COLO668 (cell line): ENCODE measurements around the gene SBF2.
A peak's percentile ranks its signal among the peaks of the same experiment; 100 is the strongest.

ENCODE experiments used
- DNase-seq: peaks from one replicate; lab custom pipeline; 2025; ENCODE audit not compliant: unreplicated experiment; lab: John Stamatoyannopoulos, UW

The SBF2 gene

DNA sequence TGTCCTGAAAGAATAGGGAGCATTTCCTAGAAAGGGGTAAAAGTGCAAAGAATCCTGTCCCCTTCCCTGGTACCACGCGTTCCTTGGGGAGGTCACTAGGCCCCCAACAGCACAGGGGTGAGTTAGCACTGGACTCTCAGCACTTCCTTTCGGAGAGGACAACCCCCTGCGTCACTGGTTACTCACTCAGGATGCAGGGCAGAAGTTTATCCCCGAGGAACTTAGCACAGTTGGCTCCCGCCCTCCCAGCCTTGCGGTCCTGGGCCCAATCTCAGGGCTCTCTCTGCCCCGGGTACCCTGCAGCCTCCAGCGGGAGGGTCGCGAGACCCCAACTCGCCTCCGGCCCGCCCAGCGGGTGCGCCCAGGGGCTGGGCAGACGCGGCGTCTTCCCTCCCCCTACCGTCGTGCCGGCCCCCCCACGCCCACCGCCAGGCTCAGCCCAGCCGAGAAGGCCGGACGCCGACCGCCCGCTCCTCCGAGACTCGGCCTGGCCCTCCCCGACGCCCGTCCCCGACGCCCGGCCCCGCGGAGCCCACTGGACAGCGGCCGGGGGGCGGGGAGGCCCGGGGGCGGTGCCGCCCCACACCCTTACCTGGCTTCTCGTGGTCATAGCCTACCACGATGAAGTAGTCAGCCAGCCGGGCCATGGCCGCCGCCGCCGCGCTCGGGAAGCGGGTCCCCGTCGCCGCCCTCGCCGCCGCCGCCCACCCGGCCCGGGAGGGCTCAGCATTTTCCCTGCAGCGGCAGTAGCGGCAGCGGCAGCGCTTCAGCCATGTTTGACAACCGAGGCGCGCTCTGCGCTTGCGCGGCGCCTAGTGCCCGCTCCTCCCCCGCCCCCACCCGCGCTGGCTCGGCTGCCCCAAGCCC is at the start of gene SBF2:
SBF2 (minus strand) TSS at position 797 of the 867 bp plus-strand sequence; CDS start at position 647, 150 bp downstream.
- peak; percentile 84 for DNase-seq

DNA sequence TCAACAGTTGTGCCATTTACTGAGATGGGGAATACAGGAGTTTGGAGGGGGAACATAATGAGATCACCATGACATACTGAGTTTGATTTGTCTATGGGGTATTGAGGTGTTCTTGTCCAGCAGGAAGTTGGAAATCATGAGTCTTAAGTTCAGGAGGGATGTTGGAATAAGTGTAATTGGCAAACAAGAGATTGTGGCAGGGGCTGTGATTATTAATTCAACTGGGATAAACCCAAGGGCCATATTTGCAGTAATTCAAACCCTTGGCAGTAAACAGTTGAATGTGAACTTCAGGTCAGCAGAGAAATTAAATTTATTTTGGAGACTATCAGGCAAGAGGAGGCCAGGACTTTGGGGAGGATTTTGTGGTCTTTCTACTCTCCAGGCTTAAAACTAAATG is 44.3 kb upstream of the SBF2 start:
- DNase-seq = no peak

DNA sequence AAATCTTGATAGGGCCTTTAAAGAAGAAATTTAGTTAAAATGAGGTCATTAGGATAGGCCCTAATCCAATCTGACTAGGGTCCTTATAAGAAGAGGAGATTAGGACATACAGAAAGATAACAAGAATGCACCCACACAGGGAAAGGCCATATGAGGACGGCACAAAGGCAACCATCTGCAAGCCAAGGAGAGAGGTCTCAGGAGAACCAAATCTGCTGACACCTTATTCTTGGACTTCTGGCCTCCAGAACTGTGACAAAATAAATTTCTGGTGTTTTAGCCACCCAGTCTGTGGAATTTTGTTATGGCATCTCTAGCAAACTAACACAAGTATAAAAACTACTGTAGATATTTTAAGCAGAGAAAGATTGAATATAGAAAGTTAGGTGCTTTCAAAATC is 39.5 kb upstream of the SBF2 start:
- no peak for DNase-seq

DNA sequence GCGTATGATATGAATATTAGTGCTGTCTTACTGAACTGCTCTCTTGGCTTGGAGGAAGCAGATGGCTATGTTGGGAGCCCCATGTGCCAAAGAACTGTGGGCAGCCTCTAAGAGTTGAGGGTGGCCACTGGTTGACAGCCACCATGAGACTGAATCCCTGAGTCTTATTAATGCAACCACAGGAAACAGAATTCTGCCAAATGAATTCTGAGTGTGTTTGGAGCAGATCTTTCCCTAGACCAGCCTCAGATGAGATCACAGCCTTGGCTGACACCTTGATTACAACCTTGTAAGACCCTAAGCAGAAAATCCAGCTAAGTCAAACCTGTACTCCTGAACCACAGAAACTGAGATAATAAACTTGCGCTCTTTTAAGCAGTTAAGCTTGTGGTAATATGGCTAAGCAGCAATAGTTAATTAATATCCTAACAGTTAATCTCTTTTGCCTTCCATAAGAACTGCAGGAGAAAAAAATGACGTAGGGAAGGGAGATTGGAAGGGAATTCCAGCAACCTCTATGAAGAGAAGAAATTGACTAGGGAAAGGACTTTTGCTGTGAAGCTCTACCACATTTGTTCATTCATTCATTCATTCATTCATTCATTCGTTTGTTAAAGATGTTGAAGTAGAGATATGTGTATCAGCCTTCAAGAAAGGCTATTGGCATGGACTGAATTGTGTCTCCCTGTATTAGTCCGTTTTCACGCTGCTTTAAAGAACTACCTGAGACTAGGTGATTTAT is 37.7 kb upstream of the SBF2 start:
- no peak for DNase-seq

DNA sequence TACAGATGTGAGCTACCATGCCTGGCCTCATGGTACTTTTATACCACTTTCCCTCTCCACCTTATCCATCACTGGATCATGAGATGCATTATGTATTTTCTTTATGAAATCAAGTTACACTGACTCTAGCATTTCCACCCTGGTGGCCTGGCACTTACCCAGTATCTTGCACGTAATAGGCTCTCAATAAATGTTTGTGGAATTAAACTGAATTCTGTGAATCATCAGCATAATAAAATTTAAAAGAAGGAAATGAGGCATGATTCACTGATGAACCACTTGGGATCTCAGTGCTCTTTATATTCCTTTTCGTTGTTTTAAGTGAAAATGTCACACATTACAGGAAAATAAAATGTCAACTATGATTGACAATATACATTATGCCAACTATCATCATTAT is 35.9 kb upstream of the SBF2 start:
- DNase-seq = no peak

DNA sequence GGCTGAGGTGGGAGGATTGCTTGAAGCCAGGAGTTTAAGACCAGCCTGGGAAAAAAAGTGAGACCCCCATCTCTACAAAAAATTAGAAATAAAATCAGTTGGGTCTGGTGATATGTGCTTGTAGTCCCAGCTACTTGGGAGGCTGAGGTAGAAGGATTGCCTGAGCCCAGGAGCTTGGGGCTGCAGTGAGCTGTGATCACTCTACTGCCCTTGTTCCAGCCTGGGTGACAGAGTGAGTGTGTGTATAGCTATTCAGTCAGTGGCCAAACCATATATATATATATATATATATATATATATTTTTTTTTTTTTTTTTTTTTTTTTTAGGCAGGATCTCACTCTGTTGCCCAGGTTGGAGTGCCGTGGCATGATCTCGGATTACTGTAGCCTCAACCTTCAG is 35.3 kb upstream of the SBF2 start:
- DNase-seq = no peak

DNA sequence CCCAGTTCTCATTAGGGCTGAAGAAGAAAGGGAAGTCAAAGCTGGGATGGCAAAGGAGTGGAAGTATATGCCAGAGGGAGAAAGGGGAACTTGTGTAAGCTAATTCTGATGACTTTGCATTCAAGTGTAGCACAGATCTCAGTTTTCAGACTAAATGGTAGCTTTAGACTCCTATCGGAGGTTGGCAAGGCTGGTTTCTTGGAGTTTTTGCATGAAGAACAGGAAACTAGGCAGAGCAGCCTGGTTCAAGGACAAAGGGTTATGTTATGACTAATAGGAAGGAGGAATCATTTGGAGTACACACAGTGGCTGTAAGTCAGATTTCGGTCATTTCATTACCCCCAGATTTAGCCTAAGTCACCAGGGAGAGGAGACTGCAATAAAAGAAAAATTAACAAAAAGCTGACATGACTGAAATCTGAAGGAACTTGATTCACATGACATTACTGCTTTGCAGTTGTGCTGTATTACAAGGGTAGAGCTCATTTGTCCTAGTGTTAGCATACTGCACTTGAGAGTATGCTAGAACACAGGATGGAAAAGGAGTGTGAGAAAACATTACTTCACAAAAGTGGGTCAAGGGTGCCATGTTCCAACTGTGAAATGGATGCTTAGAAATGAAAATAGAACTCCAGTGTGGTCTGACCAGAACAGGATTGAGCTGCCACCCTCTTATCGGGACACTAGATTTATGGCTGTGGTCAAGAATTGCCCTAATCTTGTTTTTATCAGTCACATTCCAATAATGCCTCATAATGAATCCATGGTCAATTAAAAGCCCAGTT is 34.5 kb upstream of the SBF2 start:
- no peak for DNase-seq

DNA sequence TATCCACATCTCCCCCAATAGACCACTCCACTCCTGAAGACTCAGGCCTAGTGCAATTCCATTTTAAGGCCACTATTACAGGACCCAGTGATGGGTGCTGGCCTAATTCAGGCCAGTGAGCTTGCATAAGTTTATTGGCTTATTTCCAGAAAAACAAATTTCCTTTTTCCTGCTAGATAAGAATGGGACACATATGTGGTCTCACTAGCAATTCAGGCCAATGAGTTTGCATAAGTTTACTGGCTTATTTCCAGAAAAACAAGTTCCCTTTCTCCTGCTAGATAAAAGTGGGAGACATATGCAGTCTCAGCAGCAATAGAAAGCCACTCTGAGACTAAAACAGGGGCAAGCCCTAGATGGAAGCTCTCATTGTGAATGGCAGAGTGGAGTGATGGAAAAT is 33.2 kb upstream of the SBF2 start:
- no peak for DNase-seq

DNA sequence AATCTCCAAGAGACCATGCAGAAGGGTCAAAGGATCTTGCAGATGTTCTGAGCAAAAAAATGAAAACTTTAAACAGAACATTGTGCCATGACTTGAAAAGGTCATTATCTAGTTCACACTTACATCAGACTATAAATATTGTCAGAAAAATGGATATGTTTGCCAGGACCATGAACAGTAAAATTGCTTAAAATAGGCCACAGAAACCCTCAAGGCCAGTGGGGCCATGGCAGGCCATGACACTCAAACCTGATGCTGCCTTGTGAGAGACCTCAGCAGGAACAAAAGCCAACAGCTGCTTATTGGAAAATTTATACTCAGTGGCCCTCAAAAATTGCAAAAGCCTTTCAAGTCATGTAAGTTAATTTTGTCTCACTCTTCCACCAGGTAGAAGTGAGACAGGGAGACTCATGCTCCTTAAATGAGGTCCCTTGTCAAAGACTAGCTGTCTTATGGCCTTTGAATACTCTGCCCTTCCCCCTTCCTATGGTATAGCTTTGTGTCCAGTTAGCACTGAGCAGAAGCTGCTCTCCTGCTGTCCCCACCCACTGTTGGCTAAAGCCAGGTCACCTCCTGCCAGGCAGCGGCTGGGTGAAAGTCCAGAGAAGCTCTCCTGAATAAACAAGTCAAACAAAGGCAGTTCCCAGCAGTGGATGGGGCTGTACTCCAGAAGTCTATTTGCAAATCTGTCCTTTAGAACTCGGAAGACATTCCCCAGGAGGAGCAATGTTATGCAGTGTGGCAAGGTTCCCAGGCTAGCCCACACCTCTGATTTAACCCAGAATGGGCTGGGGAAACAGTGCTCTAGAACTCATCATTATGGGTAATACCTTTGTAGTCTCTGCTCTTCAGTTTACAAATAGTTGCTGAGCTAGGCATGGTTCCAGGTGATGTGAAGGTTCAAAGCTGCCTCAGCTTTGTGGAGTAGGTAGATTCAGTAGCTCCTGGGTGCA is 32.3 kb upstream of the SBF2 start:
- peak; percentile 51 for DNase-seq

DNA sequence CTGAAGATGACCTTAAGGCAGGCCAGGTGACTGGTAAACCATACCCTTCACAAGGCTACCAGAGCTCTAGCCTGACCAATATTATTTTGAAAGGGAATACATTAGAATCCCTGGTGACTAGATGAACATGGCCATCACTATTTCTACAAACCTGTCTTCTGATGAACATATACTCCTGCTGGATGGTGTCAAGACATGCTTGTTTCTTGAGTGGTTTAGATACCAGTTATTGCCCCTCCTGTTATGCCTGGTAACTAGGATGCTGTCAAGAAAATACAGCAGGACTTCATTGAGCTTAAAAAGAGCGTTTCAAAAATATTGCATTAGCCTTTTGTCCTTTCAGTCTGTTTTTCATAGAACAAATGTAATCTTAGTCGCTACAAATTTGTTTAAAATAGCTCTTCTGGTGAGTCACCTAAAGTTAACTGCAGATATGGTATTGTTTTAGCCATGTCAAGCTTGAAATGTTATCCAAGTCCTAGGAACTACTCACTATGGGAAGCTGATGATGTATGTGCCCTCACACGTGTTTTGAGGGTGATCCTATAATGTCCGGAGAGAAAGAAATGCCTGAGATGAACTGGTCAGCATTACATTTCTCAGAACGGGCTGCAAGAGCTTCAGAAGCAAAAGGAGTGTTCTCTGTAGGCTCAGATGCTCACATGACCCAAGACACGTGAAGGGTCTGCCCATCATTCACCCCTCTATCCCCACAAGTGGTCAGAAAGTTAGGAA is 31.4 kb upstream of the SBF2 start:
- DNase-seq = no peak

DNA sequence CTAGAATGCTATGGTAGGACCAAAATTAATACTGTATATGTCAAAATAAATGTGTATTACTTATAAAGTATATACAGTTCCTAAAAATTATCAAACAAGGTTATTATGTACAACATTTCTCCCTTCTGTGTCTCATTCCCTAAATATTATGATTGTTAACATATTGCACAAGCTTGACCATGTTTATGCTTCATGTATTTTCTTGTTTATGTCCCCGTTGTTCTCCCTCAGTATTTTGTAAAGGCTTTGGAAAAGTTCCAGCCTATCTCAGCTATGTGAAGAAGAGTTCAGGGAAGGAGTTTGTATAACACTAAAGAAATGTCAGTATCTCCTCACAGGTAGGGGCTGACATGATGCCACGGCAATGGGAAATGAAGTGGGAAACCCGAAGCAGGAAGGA is 30.5 kb upstream of the SBF2 start:
- DNase-seq = no peak

DNA sequence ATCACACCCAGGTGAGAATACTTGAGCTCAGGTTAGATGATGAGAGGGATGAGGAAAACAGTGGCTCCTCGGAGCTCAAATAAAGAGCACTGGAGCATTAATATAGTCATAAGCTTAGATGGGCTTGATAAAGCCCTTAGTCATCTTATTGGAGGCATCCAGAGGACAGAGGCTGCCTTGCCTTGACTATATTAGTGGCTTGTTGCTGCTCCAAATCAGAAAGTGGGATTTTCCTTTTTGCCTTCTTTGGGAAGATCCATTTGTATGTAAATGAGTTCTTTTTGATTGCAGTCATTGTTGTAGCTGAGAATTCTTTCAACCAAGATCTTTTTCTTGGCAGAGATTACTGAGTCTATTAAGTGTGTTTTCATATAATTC is 29.8 kb upstream of the SBF2 start:
- DNase-seq = no peak

DNA sequence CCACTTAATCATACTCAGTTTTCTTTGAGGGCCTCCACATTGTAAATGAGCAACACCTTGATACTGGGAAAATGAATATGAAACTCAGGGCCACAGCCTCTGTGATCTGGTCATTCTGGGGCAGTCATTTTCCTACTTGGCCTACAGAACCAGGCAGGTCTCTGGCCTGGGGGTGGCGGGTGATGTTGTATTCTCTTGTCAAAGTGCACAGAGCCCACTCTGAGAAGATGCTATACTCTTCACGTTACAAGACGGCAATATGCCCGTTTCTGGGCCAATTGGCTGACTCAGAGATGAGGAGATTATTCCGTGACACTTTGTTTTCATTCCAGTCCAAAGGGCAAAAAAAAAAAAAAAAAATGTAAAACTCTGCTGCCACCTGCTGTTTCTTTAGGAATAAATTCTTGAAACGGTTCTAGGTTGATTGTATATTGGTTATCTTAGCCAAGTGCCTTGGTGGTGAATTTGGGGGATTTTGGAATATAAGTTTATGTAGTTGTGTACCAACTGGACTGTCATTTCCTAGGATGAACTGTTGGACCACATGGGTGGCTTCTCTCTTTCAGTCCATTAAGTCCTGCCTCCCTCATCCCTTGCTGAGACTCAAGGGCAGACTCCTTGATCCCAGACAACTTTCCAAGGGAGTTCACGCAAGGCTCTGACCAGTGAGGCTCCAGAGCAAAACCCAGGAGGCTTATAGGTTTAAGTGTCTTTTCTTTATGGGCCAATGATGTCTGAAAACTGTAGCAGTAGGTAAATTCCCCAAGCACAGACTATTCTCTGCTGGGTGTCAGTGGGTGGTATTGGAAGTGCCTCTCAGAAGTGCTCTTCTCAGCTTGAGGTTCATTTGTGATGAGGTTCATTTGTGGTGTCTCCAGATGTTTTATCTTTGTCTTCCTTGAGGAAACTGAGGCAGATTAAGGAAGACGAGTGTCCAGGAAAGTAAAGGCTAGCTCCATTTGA is 29.1 kb upstream of the SBF2 start:
- DNase-seq = peak; percentile 22

DNA sequence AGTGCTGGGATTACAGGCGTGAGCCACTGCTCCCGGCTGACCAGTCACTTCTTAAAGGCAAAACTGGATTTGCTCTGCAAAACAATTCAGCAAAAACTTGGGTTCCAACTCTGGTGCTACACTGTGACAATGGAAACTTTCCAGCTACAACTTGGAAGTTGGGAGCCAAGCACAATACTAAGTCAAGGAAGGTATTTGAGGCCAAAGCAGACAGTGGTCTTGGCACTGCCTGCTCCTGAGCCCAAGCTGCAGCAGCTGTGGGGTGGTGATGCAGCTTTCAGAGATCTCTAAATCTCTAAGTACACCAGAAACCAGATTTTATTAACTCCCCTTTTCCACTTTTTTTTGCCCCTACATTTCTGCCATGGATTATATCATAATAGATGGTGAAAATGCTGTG is 28.4 kb upstream of the SBF2 start:
- DNase-seq = no peak

DNA sequence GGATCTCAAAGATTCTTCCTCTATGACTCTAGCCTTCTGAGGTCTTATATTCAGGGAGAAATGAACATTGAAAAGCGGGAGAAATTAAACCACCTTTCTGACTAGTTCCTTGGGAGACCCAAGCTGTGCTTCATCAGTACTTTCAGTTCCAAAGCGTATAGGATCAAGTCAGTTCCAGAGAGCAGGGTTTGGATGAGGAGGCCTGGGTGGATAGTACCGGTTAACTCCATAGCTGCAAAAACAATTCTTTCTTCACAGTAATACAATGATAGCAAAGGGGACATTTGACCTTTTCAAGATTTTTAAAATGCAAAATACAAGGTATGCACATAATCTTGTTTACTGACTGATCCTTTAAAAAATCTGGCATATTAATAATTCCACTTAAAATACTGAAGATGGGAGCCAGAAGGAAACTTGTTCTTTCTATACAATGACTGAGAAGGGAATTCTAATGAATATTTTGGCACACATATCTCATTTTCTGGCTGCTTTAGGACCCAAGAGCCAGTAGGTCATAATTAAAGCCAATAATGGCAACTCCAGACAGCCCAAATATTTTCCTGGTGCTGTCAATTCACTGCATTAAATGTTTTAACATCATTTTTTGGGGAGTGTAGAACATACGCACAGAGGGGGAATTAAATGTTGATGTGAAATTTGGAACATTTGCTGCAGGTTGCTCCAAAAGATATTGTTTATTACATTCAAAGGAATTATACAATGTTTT is 26.9 kb upstream of the SBF2 start:
- no peak for DNase-seq

DNA sequence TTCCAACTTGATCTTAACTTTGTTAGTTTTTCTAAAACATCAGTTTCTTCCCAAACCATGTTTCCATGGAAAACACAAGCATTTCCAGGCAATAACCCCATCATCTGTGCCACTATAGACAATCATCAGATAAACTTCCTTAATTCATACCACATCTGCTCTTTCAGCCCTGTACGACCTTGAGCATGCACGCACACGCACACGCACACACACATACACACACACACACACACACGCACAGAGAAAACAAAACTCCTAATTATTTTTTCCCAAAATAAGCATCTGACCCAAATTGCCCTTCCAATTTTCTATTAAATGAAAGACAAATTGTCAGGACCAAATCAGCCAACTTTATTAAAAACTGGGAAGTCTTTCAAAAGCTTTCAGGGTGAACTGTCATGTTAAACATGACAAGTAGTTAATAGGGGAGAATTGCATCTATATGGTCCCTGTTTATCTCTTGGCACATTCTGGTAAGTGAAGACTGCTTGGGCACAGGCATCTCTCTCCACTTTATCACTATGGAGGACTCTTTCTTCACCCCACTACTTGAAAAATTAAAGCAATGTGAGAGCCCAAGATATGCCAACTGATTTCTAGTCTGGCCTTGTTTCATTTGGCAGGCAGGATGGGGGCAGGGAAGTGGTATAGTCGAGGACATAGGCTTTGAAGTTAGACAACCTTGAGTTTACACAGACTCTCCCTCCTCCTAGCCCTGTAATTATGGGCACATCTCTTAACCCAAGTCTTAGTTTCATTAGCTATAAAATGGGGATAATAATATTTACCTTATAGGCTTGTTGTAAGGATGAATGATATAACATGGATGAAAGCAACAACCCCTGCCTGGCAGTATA is 25.9 kb upstream of the SBF2 start:
- no peak for DNase-seq

DNA sequence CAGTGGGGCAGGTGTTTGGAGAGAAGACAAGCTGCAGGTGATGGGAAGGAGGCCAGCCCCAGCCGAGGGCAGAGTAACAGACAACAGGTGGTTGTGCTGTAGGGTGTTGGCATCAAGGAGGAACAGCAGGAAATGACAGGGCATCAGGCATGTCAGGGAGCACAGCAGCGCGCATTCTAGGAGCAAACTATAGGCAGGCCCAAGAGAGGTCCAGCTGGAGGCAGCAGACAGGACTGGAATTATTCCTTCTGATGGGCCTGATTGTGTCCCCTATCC is 24.4 kb upstream of the SBF2 start:
- DNase-seq = peak; percentile 82
